Measurements from ENCODE around the gene PALLD. TPM values are rescaled to one million over a fixed set of nuclear protein-coding genes. Genes with fewer than 3 reads are reported as not detected.

Gene PALLD
- total and polyA plus RNA-seq, 2 of the 8 experiments (the other 6 are each of a cell fraction or from before 2014, with no cell fraction given) = 10.5 to 25.0 TPM

DNA sequence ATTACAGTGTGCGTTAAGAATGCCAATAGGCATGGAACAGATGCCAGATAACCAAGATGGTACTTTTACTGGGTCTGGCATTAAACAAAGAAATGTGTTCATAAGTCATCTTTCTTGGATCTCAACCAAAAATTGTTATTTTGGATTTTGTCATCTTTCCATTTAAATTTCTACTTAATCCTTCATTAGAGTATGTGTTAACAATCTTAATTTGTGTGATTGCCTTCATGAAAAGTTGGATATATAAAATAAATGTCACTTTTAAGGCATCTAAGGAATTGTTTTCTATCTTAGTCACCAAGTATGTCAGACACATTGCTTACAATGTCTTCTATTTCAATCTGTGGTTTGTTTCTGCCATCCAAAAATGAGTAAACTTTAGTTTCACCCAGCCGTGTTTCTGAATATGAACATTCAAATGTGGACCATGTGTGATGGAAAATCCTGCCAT is 87.5 kb downstream of the PALLD start:
- Histone ChIP-seq H2BK120ac (replicated peaks; ENCODE audit: low read depth, low read length) (no peak overlapping the region), H4K20me1 (replicated peaks in 1 of 2; ENCODE audit: control insufficient read depth in 1 of 2, insufficient read depth in 2 of 2, low read length in 2 of 2) (no peaks in the 10 kb centered on the region), H4K5ac (ENCODE audit: insufficient read length, low read depth, low read length) (no peak overlapping the region), H3K4me3 (ENCODE audit: extremely low read depth in 1 of 4, insufficient read depth in 2 of 4, low read depth in 3 of 4, low read length in 4 of 4) (no peak overlapping the region), H2AK5ac (ENCODE audit: low read depth, low read length) (no peak overlapping the region), H2BK20ac (ENCODE audit: low read length) (no peak overlapping the region), H3K4ac (replicated peaks; ENCODE audit: insufficient read length, low read depth, low read length) (no peak overlapping the region), H3K23ac (ENCODE audit: insufficient read length) (no peak overlapping the region), H2AFZ (ENCODE audit: low read length) (no peak overlapping the region), H3K9ac (replicated peaks in 1 of 4; ENCODE audit: extremely low read depth in 1 of 4, low read depth in 3 of 4, low read length in 3 of 4) (no peak overlapping the region), H2BK5ac (ENCODE audit: low read depth, low read length) (no peak overlapping the region), H3K36me3 (ENCODE audit: control insufficient read depth in 2 of 4, insufficient read depth in 4 of 4, low read length in 3 of 4) (no peaks in the 10 kb centered on the region), H3K79me1 (ENCODE audit: low read depth, low read length) (no peaks in the 10 kb centered on the region), H3K9me3 (ENCODE audit: insufficient read depth in 2 of 2, low read depth in 1 of 2, low read length in 1 of 2) (no peaks in the 10 kb centered on the region), H3K23me2 (ENCODE audit: low read depth, low read length) (no peaks in the 10 kb centered on the region), H3K4me1 (replicated peaks in 1 of 4; ENCODE audit: control insufficient read depth in 3 of 4, insufficient read depth in 4 of 4, low read length in 3 of 4) (peaks cover 0 to 3% (median 0%) of the 10 kb centered on the region in 4 experiments; a peak in 2 of 7 replicates), H3K79me2 (ENCODE audit: control insufficient read depth in 1 of 2, insufficient read depth in 2 of 2, low read length in 2 of 2) (no peaks in the 10 kb centered on the region), H4K8ac (ENCODE audit: extremely low read depth, insufficient read depth, low read length) (no peak overlapping the region), H3K27me3 (replicated peaks in 1 of 4; ENCODE audit: control insufficient read depth in 3 of 4, extremely low read depth in 1 of 4, insufficient read depth in 3 of 4, low read length in 3 of 4) (no peaks in the 10 kb centered on the region), H2BK12ac (ENCODE audit: low read depth, low read length) (no peak overlapping the region), H3K4me2 (ENCODE audit: insufficient read depth in 1 of 2, low read depth in 2 of 2, low read length in 2 of 2) (no peak overlapping the region), H3K27ac (ENCODE audit: low read depth, low read length) (no peak overlapping the region), H2BK15ac (ENCODE audit: low read length) (no peak overlapping the region), H3K18ac (ENCODE audit: extremely low read depth, low read length) (no peak overlapping the region), H3K56ac (replicated peaks; ENCODE audit: insufficient read length, low read depth, low read length) (no peak overlapping the region), H3K14ac (ENCODE audit: insufficient read length) (no peak overlapping the region), H4K91ac (replicated peaks; ENCODE audit: insufficient read length, low read length) (no peak overlapping the region)
- DNase-seq (ENCODE audit: low read depth in 1 of 2, low spot score in 2 of 2) = no peak
- POLR2A ChIA-PET (ENCODE audit: partially characterized antibody) = no interaction called here
- 81% methylated on average over 2 of the region's 2 CpGs; no CpG with 5 or more reads in 1 of the 2 experiments for WGBS, 2 experiments (ENCODE audit: extremely low coverage in 1 of 2, insufficient coverage in 1 of 2, insufficient read length in 1 of 2, insufficient replicate concordance in 2 of 2, low coverage in 1 of 2, low lambda C conversion rate in 2 of 2, missing lambda C conversion rate in 1 of 2)
- no peak for FAIRE-seq
- CTCF ChIA-PET (ENCODE audit: partially characterized antibody) = interaction anchor here (1.0 kb wide), 1 partner anchor 111 kb away, joined by 5 read pairs; no protein-coding TSS in a partner anchor
- TF ChIP-seq, protein P1, sequence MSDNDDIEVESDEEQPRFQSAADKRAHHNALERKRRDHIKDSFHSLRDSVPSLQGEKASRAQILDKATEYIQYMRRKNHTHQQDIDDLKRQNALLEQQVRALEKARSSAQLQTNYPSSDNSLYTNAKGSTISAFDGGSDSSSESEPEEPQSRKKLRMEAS (IDR thresholded peaks at IDR 0.05) = no peak
- no peak for TF ChIP-seq SP1 (IDR thresholded peaks at IDR 0.05; ENCODE audit: low read depth, low read length)
- no peak for TF ChIP-seq TBP (IDR thresholded peaks at IDR 0.05; ENCODE audit: low read depth, low read length)
- TF ChIP-seq KDM4A (IDR thresholded peaks at IDR 0.05; ENCODE audit: low read depth, low read length, severe bottlenecking) = no peak
- TF ChIP-seq RBBP5 (IDR thresholded peaks at IDR 0.05; ENCODE audit: borderline replicate concordance, low read depth, low read length) = no peak
- TF ChIP-seq TCF12 (IDR thresholded peaks at IDR 0.05; ENCODE audit: low read depth, low read length) = no peak
- TF ChIP-seq SUZ12 (IDR thresholded peaks at IDR 0.05; ENCODE audit: low read length) = no peak
- no peak for TF ChIP-seq CBX8 (IDR thresholded peaks at IDR 0.05; ENCODE audit: borderline replicate concordance, low read depth, low read length)
- no peak for TF ChIP-seq POLR2A (IDR thresholded peaks at IDR 0.05; ENCODE audit: control extremely low read depth in 1 of 2, low read depth in 2 of 2, low read length in 2 of 2)
- TF ChIP-seq CEBPB (IDR thresholded peaks at IDR 0.05; ENCODE audit: low read depth, low read length) = no peak
- no peak for TF ChIP-seq RNF2 (IDR thresholded peaks at IDR 0.05; ENCODE audit: borderline replicate concordance, low read depth, low read length, missing control alignments, poor library complexity, severe bottlenecking)
- TF ChIP-seq, protein P2, sequence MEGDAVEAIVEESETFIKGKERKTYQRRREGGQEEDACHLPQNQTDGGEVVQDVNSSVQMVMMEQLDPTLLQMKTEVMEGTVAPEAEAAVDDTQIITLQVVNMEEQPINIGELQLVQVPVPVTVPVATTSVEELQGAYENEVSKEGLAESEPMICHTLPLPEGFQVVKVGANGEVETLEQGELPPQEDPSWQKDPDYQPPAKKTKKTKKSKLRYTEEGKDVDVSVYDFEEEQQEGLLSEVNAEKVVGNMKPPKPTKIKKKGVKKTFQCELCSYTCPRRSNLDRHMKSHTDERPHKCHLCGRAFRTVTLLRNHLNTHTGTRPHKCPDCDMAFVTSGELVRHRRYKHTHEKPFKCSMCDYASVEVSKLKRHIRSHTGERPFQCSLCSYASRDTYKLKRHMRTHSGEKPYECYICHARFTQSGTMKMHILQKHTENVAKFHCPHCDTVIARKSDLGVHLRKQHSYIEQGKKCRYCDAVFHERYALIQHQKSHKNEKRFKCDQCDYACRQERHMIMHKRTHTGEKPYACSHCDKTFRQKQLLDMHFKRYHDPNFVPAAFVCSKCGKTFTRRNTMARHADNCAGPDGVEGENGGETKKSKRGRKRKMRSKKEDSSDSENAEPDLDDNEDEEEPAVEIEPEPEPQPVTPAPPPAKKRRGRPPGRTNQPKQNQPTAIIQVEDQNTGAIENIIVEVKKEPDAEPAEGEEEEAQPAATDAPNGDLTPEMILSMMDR (IDR thresholded peaks at IDR 0.05; ENCODE audit: control extremely low read depth in 1 of 3, insufficient read depth in 1 of 3, low read depth in 1 of 3, low read length in 3 of 3) = no peak

All from H1 (cell line).